Muscle layer of duodenum (tissue), 2 donors: ENCODE results near the gene EDIL3.

Experiments used
- H3K27ac ChIP-seq: one replicate; pipeline ENCODE4 v1.7.0; 2013; ENCODE audit warnings: mild to moderate bottlenecking, low read length
- H3K27me3 ChIP-seq: one replicate; pipeline ENCODE4 v1.7.0; 2013; ENCODE audit warnings: low read depth, mild to moderate bottlenecking, control low read depth, low read length
- H3K36me3 ChIP-seq, 2 donors: one replicate each; pipeline ENCODE4 v1.7.0; 2013; ENCODE audit warnings: low read length in 2 of 2, control low read depth in 1 of 2, mild to moderate bottlenecking in 1 of 2; ENCODE audit not compliant: insufficient read depth in 2 of 2, control insufficient read depth in 1 of 2
- H3K4me1 ChIP-seq, 2 donors: one replicate each; pipeline ENCODE4 v1.7.0; 2013; ENCODE audit warnings: low read length in 2 of 2, mild to moderate bottlenecking in 2 of 2, control low read depth in 1 of 2, moderate library complexity in 1 of 2; ENCODE audit not compliant: insufficient read depth in 2 of 2, control insufficient read depth in 1 of 2
- H3K4me3 ChIP-seq, 2 donors: one replicate each; pipeline ENCODE4 v1.7.0; 2013; ENCODE audit warnings: low read length in 2 of 2, low read depth in 1 of 2, mild to moderate bottlenecking in 1 of 2
- H3K9me3 ChIP-seq, 2 donors: one replicate each; pipeline ENCODE4 v1.7.0; 2013; ENCODE audit warnings: low read length in 2 of 2, control low read depth in 1 of 2, mild to moderate bottlenecking in 1 of 2; ENCODE audit not compliant: control insufficient read depth in 1 of 2
- donor health status: healthy.

Gene EDIL3

GRCh38 chr5:84384604-84385575, at the start of gene EDIL3:
Gene EDIL3, minus strand, starts transcription at chr5:84384880. Its CDS starts 506 bp downstream, at chr5:84384374.
- no peaks in the 10 kb centered on the region for H3K9me3 ChIP-seq
- H3K27ac ChIP-seq: peak within 1 kb of the TSS; percentile 39
- H3K4me1 ChIP-seq: peaks cover 0 to 28% of the 10 kb centered on the region in 2 donors
- peak within 1 kb of the TSS; percentile 64 to 73 for H3K4me3 ChIP-seq
- peaks cover 9% of the 10 kb centered on the region for H3K27me3 ChIP-seq
- H3K36me3 ChIP-seq: peaks cover 0 to 5% of the 10 kb centered on the region in 2 donors

- no peaks in the 10 kb centered on the region for H3K27me3 ChIP-seq
- no peak overlapping the region for H3K4me3 ChIP-seq
- no peaks in the 10 kb centered on the region for H3K4me1 ChIP-seq
- H3K9me3 ChIP-seq: no peaks in the 10 kb centered on the region
- H3K27ac ChIP-seq: no peak overlapping the region
- H3K36me3 ChIP-seq: no peaks in the 10 kb centered on the region
These were observed 48.8 kb upstream of the EDIL3 start for GRCh38 chr5:84433461-84433860.

GRCh38 chr5:84430863-84431663, 46.4 kb upstream of the EDIL3 start:
- no peaks in the 10 kb centered on the region for H3K36me3 ChIP-seq
- no peak overlapping the region for H3K4me3 ChIP-seq
- H3K4me1 ChIP-seq: no peaks in the 10 kb centered on the region
- H3K27me3 ChIP-seq: no peaks in the 10 kb centered on the region
- peaks cover 0 to 6% of the 10 kb centered on the region in 2 donors for H3K9me3 ChIP-seq
- no peak overlapping the region for H3K27ac ChIP-seq

- H3K27ac ChIP-seq: no peak overlapping the region
- no peaks in the 10 kb centered on the region for H3K4me1 ChIP-seq
- H3K36me3 ChIP-seq: no peaks in the 10 kb centered on the region
- H3K9me3 ChIP-seq: peaks cover 0 to 6% of the 10 kb centered on the region in 2 donors
- H3K27me3 ChIP-seq: no peaks in the 10 kb centered on the region
- no peak overlapping the region for H3K4me3 ChIP-seq
These were observed 45.4 kb upstream of the EDIL3 start for GRCh38 chr5:84430079-84430478.

- H3K4me1 ChIP-seq: no peaks in the 10 kb centered on the region
- no peaks in the 10 kb centered on the region for H3K27me3 ChIP-seq
- H3K27ac ChIP-seq: no peak overlapping the region
- H3K9me3 ChIP-seq: peaks cover 0 to 6% of the 10 kb centered on the region in 2 donors
- no peaks in the 10 kb centered on the region for H3K36me3 ChIP-seq
- H3K4me3 ChIP-seq: no peak overlapping the region
These were observed 40.7 kb upstream of the EDIL3 start for GRCh38 chr5:84425365-84425881.

- peaks cover 0 to 3% of the 10 kb centered on the region in 2 donors for H3K9me3 ChIP-seq
- no peaks in the 10 kb centered on the region for H3K27me3 ChIP-seq
- no peaks in the 10 kb centered on the region for H3K36me3 ChIP-seq
- H3K4me3 ChIP-seq: no peak overlapping the region
- H3K4me1 ChIP-seq: no peaks in the 10 kb centered on the region
- no peak overlapping the region for H3K27ac ChIP-seq
These were observed 35.1 kb upstream of the EDIL3 start for GRCh38 chr5:84419742-84420141.

- Histone ChIP-seq H3K36me3 (no peaks in the 10 kb centered on the region), H3K4me3 (no peak overlapping the region), H3K27me3 (no peaks in the 10 kb centered on the region), H3K27ac (no peak overlapping the region), H3K4me1 (no peaks in the 10 kb centered on the region), H3K9me3 (no peaks in the 10 kb centered on the region)
These were observed 27.3 kb upstream of the EDIL3 start for GRCh38 chr5:84411832-84412605.

GRCh38 chr5:84406111-84406510, 21.4 kb upstream of the EDIL3 start:
- H3K4me3 ChIP-seq: no peak overlapping the region
- peaks cover 0 to 4% of the 10 kb centered on the region in 2 donors for H3K36me3 ChIP-seq
- H3K4me1 ChIP-seq: no peaks in the 10 kb centered on the region
- no peak overlapping the region for H3K27ac ChIP-seq
- H3K27me3 ChIP-seq: no peaks in the 10 kb centered on the region
- H3K9me3 ChIP-seq: no peaks in the 10 kb centered on the region

- Histone ChIP-seq H3K9me3 (no peaks in the 10 kb centered on the region), H3K4me1 (no peaks in the 10 kb centered on the region), H3K36me3 (peaks cover 0 to 4% of the 10 kb centered on the region in 2 donors), H3K27me3 (no peaks in the 10 kb centered on the region), H3K27ac (no peak overlapping the region), H3K4me3 (no peak overlapping the region)
These were observed 19.1 kb upstream of the EDIL3 start for GRCh38 chr5:84403773-84404172.

GRCh38 chr5:84397385-84397784, 12.7 kb upstream of the EDIL3 start:
- H3K27me3 ChIP-seq: no peaks in the 10 kb centered on the region
- H3K27ac ChIP-seq: no peak overlapping the region
- H3K9me3 ChIP-seq: no peaks in the 10 kb centered on the region
- H3K4me3 ChIP-seq: no peak overlapping the region
- H3K36me3 ChIP-seq: no peaks in the 10 kb centered on the region
- no peaks in the 10 kb centered on the region for H3K4me1 ChIP-seq
